ENCODE results near the gene TSPYL4.

- TF ChIP-seq, protein P1, sequence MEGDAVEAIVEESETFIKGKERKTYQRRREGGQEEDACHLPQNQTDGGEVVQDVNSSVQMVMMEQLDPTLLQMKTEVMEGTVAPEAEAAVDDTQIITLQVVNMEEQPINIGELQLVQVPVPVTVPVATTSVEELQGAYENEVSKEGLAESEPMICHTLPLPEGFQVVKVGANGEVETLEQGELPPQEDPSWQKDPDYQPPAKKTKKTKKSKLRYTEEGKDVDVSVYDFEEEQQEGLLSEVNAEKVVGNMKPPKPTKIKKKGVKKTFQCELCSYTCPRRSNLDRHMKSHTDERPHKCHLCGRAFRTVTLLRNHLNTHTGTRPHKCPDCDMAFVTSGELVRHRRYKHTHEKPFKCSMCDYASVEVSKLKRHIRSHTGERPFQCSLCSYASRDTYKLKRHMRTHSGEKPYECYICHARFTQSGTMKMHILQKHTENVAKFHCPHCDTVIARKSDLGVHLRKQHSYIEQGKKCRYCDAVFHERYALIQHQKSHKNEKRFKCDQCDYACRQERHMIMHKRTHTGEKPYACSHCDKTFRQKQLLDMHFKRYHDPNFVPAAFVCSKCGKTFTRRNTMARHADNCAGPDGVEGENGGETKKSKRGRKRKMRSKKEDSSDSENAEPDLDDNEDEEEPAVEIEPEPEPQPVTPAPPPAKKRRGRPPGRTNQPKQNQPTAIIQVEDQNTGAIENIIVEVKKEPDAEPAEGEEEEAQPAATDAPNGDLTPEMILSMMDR (IDR thresholded peaks at IDR 0.05), result no peak
- TF ChIP-seq POLR2AphosphoS5 (IDR thresholded peaks at IDR 0.05) (no peak), POLR2A (IDR thresholded peaks at IDR 0.05) (no peak), EP300 (IDR thresholded peaks at IDR 0.05) (no peak)
These were observed 14.0 kb downstream of the TSPYL4 start for GRCh38 chr6:116239856-116240255.
